GM18909 (cell line): ENCODE results near the gene JAKMIP3.
A peak's percentile ranks its signal among the peaks of the same experiment; 100 is the strongest.

Experiments
- ATAC-seq: cut with Tn5 transposase; IDR thresholded peaks from one replicate; pipeline ENCODE4 v1.9.1; 2021; ENCODE audit warnings: mild to moderate bottlenecking; ENCODE audit not compliant: unreplicated experiment, poor library complexity

Gene JAKMIP3

DNA sequence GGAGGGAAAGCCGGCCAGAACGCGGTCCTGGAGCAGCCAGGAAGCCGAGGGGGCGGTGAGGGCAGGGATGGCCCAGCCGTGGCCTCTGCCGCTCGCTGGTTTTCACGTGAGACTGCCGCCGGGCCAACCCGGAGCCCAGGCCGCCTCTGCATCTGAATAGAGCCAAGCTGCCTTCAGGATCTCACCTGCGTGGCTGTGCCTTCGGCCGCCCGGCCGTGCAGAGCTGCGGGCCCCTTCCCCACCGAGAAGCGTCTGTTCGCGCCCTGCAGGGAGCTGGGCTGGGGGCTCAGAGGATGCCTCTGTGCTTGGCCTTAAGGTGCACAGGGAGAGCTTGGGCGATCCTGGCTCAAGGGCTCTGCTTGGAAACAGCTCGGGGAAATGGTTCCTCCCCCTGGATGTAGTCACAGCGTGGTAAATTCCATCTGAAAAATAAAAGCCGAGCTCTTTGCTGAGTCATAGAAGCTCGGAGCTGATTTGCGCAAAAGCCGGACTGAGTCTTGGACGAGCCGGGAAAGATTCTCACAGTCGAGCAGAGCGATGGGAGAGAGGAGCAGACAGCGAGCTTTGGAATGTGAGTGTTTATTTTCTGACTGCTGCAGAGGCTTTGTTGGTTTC, at the start of gene JAKMIP3:
JAKMIP3 (plus strand) TSS at position 456 of the 615 bp plus-strand sequence. CDS start 38,863 bp downstream, outside the sequence.
- no peak for ATAC-seq

- no peak for ATAC-seq
Observed at GRCh38 chr10:132016514-132016913, 49.2 kb upstream of the JAKMIP3 start.

GRCh38 chr10:132018446-132018845, 47.3 kb upstream of the JAKMIP3 start:
- no peak for ATAC-seq

DNA sequence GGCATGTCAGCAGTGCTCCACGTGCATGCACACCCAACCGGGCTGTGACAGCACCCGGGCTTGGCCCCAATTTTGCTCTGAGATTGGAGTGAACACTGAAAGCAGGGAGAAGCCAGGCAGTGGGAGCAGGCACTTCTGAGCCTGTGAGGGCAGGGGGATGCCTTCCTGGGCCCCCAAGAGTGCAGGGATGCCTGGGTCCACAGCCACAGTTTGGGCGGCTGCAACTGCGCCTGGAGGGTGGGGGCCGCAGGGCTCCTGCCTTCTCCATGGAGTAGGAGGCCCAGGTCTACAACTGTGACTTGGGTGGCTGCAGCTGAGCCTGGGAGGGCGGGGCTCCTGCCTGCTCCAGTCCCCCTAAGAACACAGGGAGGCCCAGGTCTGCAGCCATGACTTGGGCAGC, 46.4 kb upstream of the JAKMIP3 start:
- no peak for ATAC-seq

DNA sequence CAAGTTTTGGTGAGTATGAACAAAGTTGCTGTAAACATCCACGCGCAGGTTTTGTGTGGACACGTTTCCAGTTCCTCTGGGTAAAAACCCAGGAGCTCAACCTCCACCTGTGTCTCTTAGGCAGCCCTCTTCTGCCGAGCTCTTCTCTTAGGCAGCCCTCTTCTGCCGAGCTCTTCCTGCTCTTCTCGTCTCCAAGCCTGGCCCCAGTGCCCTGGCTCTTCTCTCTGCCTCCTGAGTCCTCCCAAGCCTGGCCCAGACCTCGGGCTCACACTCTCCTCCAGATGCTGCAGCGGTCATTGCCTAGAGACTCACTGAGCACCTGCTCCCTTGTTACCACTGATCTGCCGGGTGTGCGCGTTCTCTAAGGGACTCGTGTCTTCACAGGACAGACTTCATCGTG, 45.3 kb upstream of the JAKMIP3 start:
- no peak for ATAC-seq

GRCh38 chr10:132021046-132021445, 44.7 kb upstream of the JAKMIP3 start:
- ATAC-seq = no peak

DNA sequence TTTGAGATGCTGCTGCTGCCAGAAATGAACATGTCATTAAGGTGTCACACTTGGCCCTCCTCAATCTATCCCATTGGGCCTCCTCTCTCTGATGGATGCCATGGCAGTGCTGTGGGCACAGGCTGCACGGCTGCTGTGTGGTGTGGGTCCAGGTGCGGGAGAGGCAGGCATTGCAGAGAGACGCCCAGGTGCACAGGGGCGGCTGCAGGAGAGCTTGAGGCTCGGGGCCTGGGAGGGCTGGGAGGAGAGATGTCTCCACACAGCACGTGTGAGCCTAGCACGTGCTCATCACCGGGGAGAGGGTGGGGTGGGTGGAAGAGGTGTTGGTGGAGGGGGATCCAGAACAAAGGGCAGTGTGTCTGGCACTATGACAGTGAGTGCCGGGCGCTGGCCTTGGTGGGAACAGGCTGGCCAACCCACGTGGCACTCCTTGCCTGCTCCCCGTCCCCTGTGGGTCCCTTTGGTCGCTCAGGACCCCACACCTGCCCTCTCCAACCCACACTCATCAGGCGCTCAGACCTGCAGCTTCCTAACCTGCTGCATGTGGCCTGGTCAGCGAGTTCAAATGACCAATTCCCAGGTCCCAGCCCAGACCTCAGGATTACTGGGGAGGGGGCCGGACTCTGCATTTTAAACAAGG, 44.1 kb upstream of the JAKMIP3 start:
- no peak for ATAC-seq

DNA sequence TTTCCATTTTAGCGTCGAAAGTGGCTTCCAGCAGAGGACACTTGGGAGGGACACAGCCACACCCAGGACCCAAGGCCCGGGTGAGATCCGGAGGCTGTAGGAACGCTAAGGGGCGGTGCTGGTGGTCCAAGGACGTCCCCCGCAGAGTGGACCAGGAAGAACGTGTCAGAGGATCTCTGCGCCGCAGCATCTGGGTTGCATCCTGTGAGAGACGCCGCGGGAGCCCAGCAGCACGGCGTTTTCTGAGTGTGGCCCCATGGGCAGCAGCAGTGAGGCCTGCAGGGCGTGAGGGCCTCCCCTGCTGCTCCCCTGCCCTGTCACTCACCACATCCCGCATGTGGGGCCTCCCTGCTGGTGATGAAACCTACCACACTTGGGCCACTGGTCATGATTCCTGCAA, 43.5 kb upstream of the JAKMIP3 start:
- ATAC-seq = no peak

GRCh38 chr10:132023092-132023811, 42.5 kb upstream of the JAKMIP3 start:
- peak; percentile 74 for ATAC-seq

DNA sequence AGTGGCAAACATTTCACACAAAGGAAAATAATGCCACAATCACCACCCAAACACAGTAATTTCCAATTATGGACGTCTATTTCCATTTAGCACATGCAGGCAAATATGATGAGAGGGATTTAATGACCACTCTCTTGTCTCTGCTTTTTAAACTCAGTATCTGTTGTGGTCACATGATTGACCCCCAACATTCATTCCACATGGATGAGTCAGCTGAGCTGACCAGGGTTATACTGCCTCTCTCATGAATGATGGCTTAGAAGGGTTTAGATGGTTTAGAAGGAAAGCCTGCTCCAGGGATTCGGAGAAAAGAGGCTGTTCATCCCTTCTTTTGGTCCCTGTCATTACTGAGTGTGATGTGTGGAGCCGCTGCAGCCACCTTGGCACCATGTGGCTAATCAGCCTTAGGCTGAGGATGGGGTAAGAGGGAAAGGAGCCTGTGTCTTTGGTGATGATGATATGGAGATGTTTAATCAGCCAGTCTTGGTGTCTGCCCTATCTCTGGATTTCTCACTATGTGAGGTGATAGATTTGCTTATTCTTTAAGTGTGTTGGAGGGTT, 38.2 kb upstream of the JAKMIP3 start:
- no peak for ATAC-seq

DNA sequence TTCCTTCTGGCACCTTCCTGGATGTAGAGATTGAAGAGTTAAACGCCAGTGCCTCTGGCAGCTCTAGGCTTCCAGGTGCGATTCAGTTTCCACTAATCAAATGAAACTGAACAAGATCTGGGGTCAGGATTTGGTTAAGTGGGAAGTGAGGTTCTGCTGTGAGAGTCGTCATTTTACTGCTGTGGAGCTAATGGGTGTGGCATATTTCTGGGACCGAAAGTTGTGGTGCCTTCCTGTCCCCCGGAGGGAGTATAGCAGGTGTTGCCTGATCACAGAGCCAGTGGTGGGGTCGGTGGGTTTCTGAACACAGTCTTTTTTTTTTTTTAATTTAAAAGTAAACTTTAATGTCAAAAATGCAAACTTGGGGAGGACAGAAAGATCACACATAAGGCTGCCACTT, 37.0 kb upstream of the JAKMIP3 start:
- no peak for ATAC-seq

GRCh38 chr10:132030898-132031463, 34.8 kb upstream of the JAKMIP3 start:
- ATAC-seq = no peak

DNA sequence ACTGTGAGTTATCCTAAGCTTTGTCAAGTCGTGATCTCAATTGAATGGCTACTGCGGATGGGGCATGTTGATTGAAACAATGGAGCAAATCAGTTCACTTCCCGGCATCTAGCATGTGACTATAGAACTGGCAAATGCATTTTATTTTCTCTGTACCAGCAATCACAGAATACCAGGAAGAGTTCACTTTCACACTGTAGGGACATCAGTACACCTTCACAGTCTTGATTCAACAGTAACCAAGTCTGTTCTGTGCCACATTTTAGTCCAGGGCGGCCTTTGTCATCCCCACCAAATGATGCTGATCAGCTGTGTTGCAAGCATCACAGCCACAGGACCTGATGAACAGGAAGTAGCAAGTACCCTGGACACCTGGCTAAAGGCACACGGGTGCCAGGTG, 32.1 kb upstream of the JAKMIP3 start:
- no peak for ATAC-seq

DNA sequence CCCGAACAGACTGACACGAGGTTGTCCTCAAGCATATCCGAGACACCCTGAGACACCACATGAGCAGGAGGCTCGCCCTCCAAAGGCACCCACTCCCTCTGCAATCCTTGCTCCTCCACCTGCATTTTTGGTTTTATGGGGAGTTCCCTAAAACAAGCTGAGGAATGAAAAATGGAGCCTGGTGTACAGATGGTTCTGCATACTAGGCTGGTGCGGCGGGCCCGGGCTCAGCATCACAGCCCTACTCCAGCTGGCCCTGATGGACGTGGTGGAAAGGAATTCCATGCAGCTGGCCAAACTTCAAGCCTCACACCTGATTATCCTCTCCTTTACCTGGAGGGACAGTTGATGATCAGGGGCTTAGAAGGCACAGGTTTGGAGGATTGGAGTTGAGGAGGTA, 30.3 kb upstream of the JAKMIP3 start:
- ATAC-seq = no peak

DNA sequence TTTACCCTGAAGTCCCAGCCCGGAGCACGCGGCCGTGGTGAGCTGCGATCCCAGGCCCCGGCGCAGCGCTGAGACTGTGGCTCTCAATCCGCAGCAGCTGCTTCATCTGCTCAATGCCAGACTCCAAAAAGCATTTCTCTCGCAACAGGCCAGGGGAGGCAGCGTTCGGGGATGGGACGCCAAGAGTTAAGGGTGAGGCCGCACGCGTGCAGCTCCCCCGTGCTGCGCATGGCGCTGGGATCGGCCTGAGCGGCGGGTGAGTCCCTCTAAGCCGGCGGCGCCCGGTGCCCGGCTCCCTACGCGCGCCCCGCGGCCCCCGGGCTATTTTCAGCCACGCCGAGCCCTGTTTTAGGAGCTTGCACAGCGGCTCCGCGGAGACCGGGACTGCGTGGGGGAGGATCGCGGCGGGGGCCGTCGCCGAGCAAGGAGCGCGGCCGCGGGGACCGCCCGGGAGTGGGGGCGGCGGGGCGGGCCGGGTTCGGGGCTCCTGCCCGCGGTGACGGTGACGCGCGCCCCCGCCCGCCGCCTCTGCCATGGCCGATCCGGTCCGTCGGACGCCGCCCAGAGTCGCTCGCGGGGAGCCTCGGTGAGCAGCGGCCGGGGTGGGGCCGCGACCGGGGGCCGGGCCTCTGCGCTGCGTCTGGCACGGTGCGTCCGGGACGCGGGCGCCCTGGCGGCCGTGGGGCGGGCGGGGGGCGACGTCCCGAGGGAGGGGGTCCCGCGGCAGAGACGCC, 29.4 kb upstream of the JAKMIP3 start:
- no peak for ATAC-seq

- ATAC-seq = no peak
Observed at GRCh38 chr10:132036887-132037675, 28.7 kb upstream of the JAKMIP3 start.

- no peak for ATAC-seq
Observed at GRCh38 chr10:132037676-132037975, 28.1 kb upstream of the JAKMIP3 start.

DNA sequence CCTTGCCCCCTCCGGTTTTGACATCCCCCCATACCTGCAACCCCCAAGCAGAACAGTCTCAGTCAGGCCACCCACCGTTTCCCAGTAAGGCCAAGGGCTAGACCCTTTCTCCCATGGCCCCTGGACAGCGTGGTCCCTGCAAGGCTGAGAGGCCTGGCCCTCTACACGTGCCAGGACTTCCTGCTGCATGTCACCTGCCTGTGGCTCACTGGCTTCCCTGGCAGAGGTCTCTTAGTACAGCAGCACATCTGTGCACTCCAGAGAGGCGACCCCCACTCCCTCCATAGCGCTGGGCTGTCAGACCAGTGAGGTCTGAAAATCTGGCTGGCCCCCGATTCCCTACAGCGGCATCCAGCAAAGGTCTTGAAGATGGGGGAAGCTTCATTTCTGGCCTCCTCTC, 26.4 kb upstream of the JAKMIP3 start:
- no peak for ATAC-seq

DNA sequence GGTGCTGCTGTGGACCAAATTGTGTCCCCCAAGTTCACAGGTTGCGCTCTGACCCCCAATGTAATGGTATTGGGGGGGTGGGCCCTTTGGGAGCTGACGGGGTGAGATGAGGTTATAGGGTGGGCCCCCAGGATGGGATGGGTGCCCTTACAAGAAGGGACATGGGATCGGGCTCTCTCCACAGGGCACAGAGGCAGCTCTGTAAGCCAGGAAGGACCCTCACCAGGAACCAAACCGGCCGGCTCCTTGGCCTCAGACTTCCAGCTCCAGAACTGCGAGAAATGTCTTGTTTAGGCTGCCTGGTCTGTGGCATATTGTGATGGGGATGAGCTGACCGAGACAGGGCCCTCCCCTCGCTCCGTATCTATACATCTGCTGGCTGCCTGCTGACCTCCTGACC, 25.7 kb upstream of the JAKMIP3 start:
- no peak for ATAC-seq

GRCh38 chr10:132041340-132041739, 24.4 kb upstream of the JAKMIP3 start:
- no peak for ATAC-seq
